DMS 273 (cell line): Measurements from ENCODE around the gene CRK.
"Not testable (repeated sequence)": the region's sequence is repeated elsewhere in the genome, so short reads cannot be mapped to it uniquely, and the experiment has no call there.

Source experiments
- DNase-seq: peaks from one replicate; lab custom pipeline; 2025; ENCODE audit not compliant: unreplicated experiment; lab: John Stamatoyannopoulos, UW

CRK gene

GRCh38 chr17:1390432-1391367 is 65.3 kb downstream of the CRK start:
- DNase-seq, result no peak

GRCh38 chr17:1387490-1388227 is 68.4 kb downstream of the CRK start:
- not testable (repeated sequence) for DNase-seq

- DNase-seq, result not testable (repeated sequence)
Measured at GRCh38 chr17:1386675-1387190, 69.3 kb downstream of the CRK start.

GRCh38 chr17:1386265-1386664 is 69.8 kb downstream of the CRK start:
- DNase-seq, result no peak

GRCh38 chr17:1385861-1386260 is 70.2 kb downstream of the CRK start:
- no peak for DNase-seq

- no peak for DNase-seq
Measured at GRCh38 chr17:1384905-1385435, 71.1 kb downstream of the CRK start.

GRCh38 chr17:1379930-1380313 is 76.1 kb downstream of the CRK start:
- DNase-seq, result no peak

GRCh38 chr17:1379208-1379929 is 76.7 kb downstream of the CRK start:
- DNase-seq, result no peak

- DNase-seq, result not testable (repeated sequence)
Measured at GRCh38 chr17:1378476-1378860, 77.6 kb downstream of the CRK start.

- DNase-seq, result no peak
Measured at GRCh38 chr17:1377334-1377733, 78.7 kb downstream of the CRK start.

- DNase-seq, result no peak
Measured at GRCh38 chr17:1376061-1376460, 80.0 kb downstream of the CRK start.

- DNase-seq, result no peak
Measured at GRCh38 chr17:1375615-1376014, 80.4 kb downstream of the CRK start.

GRCh38 chr17:1374431-1375177 is 81.4 kb downstream of the CRK start:
- DNase-seq, result no peak

- peak; percentile 35 for DNase-seq
Measured at GRCh38 chr17:1373707-1374237, 82.3 kb downstream of the CRK start.

- DNase-seq, result no peak
Measured at GRCh38 chr17:1372618-1373017, 83.4 kb downstream of the CRK start.

- DNase-seq, result no peak
Measured at GRCh38 chr17:1371893-1372590, 84.0 kb downstream of the CRK start.
